GM10248 (cell line): ENCODE measurements around the gene NALCN.

ENCODE experiments used
- CTCF ChIA-PET: fragments of 300-600 bp; sonication (Branson Sonifier 250); formaldehyde crosslinking; extraction: SDS; loops from one replicate; lab custom pipeline; 2021; ENCODE audit warnings: antibody characterized with exemption; lab: Yijun Ruan, JAX
- POLR2A ChIA-PET: fragments of 350-650 bp; sonication (Branson Sonifier 250); formaldehyde crosslinking; extraction: SDS; loops from one replicate; lab custom pipeline; 2020; ENCODE audit warnings: antibody characterized with exemption; lab: Yijun Ruan, JAX
- DNase-seq: peaks from one replicate; pipeline ENCODE4 v3.0.0; 2012; ENCODE audit errors: extremely low spot score
- CTCF ChIP-seq: IDR thresholded peaks from 2 replicates; pipeline ENCODE4 v1.5.1; 2012; ENCODE audit warnings: mild to moderate bottlenecking, low read depth; ENCODE audit errors: extremely low read depth, missing control alignments, control extremely low read depth

The NALCN gene

DNA sequence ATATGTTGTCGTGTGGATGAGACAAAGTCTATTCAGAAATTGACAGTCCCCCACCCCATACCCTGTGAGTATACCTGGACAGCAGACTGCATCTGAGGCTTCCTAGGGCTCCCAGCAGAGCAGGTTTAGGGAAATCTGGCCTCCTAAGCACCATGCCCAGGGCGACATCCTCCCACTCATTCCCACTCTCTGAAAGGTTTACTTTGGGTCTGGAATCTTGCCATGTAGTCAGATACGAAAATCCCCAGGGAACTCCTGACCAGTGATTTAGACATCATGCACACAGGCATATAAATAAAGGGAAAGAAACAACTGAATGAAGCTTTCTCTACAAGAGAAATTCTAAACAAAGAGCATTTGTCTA, 717 bp upstream of the NALCN start:
- CTCF ChIA-PET = interaction anchor here (1.2 kb wide), 1 partner anchor 36 kb away, joined by 3 read pairs; the partner anchor contains the start of gene ITGBL1
- no peak for TF ChIP-seq CTCF
- no peak for DNase-seq
- POLR2A ChIA-PET = no interaction called here

- no peak for TF ChIP-seq CTCF
- CTCF ChIA-PET = interaction anchor here (0.7 to 1.2 kb wide), 2 partner anchors 37 kb away, joined by 3 read pairs; partner anchors contain the start of gene ITGBL1
- POLR2A ChIA-PET = no interaction called here
- DNase-seq = no peak
These were observed 742 bp downstream of the NALCN start for GRCh38 chr13:101415358-101416174.

DNA sequence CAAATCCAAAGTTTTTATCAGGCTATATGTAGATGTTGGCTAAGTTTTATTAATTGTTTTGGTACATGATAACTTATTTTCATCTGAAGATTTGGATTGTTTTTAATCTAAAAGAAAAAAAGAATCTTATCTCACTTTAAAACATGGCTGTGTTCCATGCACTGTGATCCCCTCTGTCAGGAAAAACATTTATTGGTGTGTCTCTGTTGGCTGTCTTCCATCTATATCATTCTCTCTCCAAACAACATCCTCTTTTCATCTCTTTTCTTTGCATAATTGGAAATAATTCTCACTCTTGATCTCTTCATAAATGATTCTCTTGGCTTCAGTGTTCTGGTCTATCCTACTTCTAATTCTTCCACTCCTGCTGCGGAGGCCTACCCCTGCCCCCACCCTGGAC, 4.2 kb downstream of the NALCN start:
- ChIA-PET CTCF (no interaction called here), POLR2A (no interaction called here)
- TF ChIP-seq CTCF = no peak
- DNase-seq = no peak

GRCh38 chr13:101408992-101409656, 7.2 kb downstream of the NALCN start:
- no peak for DNase-seq
- ChIA-PET POLR2A (no interaction called here), CTCF (no interaction called here)
- no peak for TF ChIP-seq CTCF

GRCh38 chr13:101408154-101408553, 8.2 kb downstream of the NALCN start:
- no peak for DNase-seq
- CTCF ChIA-PET = no interaction called here
- no peak for TF ChIP-seq CTCF
- POLR2A ChIA-PET = no interaction called here

GRCh38 chr13:101406791-101407190, 9.5 kb downstream of the NALCN start:
- ChIA-PET POLR2A (no interaction called here), CTCF (no interaction called here)
- no peak for TF ChIP-seq CTCF
- no peak for DNase-seq
